HEK293 (cell line): ENCODE data around the gene NBDY.
"Not testable (repeated sequence)": the region's sequence is repeated elsewhere in the genome, so short reads cannot be mapped to it uniquely, and the experiment has no call there.

Source experiments
- YY1 ChIP-seq: fragments of 450-650 bp; formaldehyde crosslinking; IDR thresholded peaks from 2 replicates; pipeline ENCODE4 v1.5.1; 2018; ENCODE audit warnings: missing biosample characterization, missing genetic modification characterization
- ZBTB17 ChIP-seq: fragments of 450-650 bp; formaldehyde crosslinking; IDR thresholded peaks from 2 replicates; pipeline ENCODE4 v1.5.1; 2016; ENCODE audit warnings: missing biosample characterization, missing genetic modification characterization
- ZNF114 ChIP-seq: fragments of 450-650 bp; formaldehyde crosslinking; IDR thresholded peaks from 2 replicates; pipeline ENCODE4 v1.5.0; 2017; ENCODE audit warnings: missing biosample characterization, missing genetic modification characterization
- ZNF23 ChIP-seq: fragments of 450-650 bp; formaldehyde crosslinking; IDR thresholded peaks from 2 replicates; pipeline ENCODE4 v1.5.1; 2016; ENCODE audit warnings: missing biosample characterization, missing genetic modification characterization, borderline replicate concordance
- ZNF274 ChIP-seq, 2 experiments: fragments of 200-500 bp in 1 of 2; fragments of 450-650 bp in 1 of 2; sonication (Bioruptor generic) in 1 of 2; formaldehyde crosslinking in 1 of 2; IDR thresholded peaks; 2 replicates each; pipeline versions ENCODE4 v1.5.1 to v1.6.1; 2014 to 2016; ENCODE audit warnings: borderline replicate concordance in 1 of 2, inconsistent platforms in 1 of 2, low read length in 1 of 2, missing biosample characterization in 1 of 2, missing genetic modification characterization in 1 of 2
- ZNF548 ChIP-seq: fragments of 450-650 bp; formaldehyde crosslinking; IDR thresholded peaks from 2 replicates; pipeline ENCODE4 v1.5.1; 2016; ENCODE audit warnings: missing biosample characterization, missing genetic modification characterization
- TF ChIP-seq, protein P1 (sequence below): fragments of 450-650 bp; formaldehyde crosslinking; IDR thresholded peaks from 2 replicates; pipeline ENCODE4 v1.5.1; 2016; ENCODE audit warnings: missing biosample characterization, missing genetic modification characterization
- TF ChIP-seq, protein P2 (sequence below): IDR thresholded peaks from 2 replicates; pipeline ENCODE4 v1.6.1; 2011; ENCODE audit warnings: mild to moderate bottlenecking, low read depth, low read length, borderline replicate concordance
- TF ChIP-seq, protein P3 (sequence below): fragments of 450-650 bp; formaldehyde crosslinking; IDR thresholded peaks from 2 replicates; pipeline ENCODE4 v1.5.1; 2016; ENCODE audit warnings: missing biosample characterization, missing genetic modification characterization
- TF ChIP-seq, protein P4 (sequence below): fragments of 450-650 bp; formaldehyde crosslinking; IDR thresholded peaks from 2 replicates; pipeline ENCODE4 v1.5.1; 2016; ENCODE audit warnings: missing biosample characterization, missing genetic modification characterization
- TF ChIP-seq, protein P5 (sequence below): fragments of 450-650 bp; formaldehyde crosslinking; IDR thresholded peaks from 2 replicates; pipeline ENCODE4 v1.5.1; 2016; ENCODE audit warnings: missing biosample characterization, missing genetic modification characterization, low read depth
- TF ChIP-seq, protein P6 (sequence below): fragments of 450-650 bp; formaldehyde crosslinking; IDR thresholded peaks from 2 replicates; pipeline ENCODE4 v1.5.1; 2016; ENCODE audit warnings: missing biosample characterization, missing genetic modification characterization
- TF ChIP-seq, protein P7 (sequence below): fragments of 450-650 bp; formaldehyde crosslinking; IDR thresholded peaks from 2 replicates; pipeline ENCODE4 v1.5.1; 2016; ENCODE audit warnings: missing biosample characterization, missing genetic modification characterization

DNA sequence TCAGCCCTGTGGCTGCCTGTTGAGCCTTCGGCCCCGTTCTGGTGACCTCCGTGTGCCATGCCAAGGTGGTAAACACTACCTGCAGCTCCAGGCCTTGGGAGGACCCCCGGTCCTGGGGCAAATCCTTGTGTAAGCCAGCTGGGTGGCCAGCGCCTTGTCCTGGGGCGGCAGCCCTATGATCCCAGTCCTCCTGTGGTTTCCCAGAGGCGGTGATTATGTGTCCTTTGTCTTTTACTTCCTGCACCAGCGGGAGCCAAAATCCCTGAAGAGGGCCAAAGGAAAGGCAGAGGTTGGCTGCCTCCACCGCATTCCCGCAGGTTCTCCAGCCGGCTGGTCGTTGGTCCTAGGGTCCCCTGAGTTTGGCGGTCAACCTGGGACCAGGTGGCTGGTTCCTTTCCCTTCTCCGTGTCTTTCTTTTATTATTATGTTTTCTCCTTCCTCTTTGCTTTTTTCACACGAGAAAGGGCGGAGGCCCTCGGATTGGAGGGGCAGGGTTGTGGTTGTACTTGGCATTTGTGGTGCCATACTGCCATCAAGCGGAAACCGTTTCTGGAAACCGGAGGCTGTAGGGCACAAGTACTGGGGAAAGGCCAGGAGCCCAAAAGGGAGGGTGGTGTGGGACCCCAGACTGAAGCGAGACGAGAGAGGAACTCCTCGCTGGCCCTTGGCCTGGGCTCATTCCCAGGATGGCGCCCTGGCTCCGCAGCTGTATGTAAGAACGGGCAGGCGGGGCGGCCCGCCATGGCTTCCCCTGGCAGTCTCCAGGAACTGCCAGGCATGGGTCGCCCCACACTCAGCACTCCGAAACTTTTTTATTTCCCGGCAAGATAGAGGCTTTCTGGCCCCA lies 43.9 kb downstream of the NBDY start:
- TF ChIP-seq, protein P1, sequence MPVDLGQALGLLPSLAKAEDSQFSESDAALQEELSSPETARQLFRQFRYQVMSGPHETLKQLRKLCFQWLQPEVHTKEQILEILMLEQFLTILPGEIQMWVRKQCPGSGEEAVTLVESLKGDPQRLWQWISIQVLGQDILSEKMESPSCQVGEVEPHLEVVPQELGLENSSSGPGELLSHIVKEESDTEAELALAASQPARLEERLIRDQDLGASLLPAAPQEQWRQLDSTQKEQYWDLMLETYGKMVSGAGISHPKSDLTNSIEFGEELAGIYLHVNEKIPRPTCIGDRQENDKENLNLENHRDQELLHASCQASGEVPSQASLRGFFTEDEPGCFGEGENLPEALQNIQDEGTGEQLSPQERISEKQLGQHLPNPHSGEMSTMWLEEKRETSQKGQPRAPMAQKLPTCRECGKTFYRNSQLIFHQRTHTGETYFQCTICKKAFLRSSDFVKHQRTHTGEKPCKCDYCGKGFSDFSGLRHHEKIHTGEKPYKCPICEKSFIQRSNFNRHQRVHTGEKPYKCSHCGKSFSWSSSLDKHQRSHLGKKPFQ (tag by site-specific recombination) = not testable (repeated sequence)
- TF ChIP-seq, protein P2, sequence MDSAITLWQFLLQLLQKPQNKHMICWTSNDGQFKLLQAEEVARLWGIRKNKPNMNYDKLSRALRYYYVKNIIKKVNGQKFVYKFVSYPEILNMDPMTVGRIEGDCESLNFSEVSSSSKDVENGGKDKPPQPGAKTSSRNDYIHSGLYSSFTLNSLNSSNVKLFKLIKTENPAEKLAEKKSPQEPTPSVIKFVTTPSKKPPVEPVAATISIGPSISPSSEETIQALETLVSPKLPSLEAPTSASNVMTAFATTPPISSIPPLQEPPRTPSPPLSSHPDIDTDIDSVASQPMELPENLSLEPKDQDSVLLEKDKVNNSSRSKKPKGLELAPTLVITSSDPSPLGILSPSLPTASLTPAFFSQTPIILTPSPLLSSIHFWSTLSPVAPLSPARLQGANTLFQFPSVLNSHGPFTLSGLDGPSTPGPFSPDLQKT = not testable (repeated sequence)
- TF ChIP-seq, protein P3, sequence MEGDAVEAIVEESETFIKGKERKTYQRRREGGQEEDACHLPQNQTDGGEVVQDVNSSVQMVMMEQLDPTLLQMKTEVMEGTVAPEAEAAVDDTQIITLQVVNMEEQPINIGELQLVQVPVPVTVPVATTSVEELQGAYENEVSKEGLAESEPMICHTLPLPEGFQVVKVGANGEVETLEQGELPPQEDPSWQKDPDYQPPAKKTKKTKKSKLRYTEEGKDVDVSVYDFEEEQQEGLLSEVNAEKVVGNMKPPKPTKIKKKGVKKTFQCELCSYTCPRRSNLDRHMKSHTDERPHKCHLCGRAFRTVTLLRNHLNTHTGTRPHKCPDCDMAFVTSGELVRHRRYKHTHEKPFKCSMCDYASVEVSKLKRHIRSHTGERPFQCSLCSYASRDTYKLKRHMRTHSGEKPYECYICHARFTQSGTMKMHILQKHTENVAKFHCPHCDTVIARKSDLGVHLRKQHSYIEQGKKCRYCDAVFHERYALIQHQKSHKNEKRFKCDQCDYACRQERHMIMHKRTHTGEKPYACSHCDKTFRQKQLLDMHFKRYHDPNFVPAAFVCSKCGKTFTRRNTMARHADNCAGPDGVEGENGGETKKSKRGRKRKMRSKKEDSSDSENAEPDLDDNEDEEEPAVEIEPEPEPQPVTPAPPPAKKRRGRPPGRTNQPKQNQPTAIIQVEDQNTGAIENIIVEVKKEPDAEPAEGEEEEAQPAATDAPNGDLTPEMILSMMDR (tag by site-specific recombination) = not testable (repeated sequence)
- TF ChIP-seq ZNF548 (tag by site-specific recombination); ZBTB17; YY1 (tag by site-specific recombination); ZNF23 (tag by site-specific recombination); ZNF114; ZNF274 (IDR thresholded peaks at IDR 0.05; ENCODE audit: low read length); ZNF274 (tag by site-specific recombination; IDR thresholded peaks at IDR 0.05; ENCODE audit: borderline replicate concordance): not testable (repeated sequence)
- TF ChIP-seq, protein P4, sequence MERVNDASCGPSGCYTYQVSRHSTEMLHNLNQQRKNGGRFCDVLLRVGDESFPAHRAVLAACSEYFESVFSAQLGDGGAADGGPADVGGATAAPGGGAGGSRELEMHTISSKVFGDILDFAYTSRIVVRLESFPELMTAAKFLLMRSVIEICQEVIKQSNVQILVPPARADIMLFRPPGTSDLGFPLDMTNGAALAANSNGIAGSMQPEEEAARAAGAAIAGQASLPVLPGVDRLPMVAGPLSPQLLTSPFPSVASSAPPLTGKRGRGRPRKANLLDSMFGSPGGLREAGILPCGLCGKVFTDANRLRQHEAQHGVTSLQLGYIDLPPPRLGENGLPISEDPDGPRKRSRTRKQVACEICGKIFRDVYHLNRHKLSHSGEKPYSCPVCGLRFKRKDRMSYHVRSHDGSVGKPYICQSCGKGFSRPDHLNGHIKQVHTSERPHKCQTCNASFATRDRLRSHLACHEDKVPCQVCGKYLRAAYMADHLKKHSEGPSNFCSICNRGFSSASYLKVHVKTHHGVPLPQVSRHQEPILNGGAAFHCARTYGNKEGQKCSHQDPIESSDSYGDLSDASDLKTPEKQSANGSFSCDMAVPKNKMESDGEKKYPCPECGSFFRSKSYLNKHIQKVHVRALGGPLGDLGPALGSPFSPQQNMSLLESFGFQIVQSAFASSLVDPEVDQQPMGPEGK (tag by site-specific recombination) = not testable (repeated sequence)
- TF ChIP-seq, protein P5, sequence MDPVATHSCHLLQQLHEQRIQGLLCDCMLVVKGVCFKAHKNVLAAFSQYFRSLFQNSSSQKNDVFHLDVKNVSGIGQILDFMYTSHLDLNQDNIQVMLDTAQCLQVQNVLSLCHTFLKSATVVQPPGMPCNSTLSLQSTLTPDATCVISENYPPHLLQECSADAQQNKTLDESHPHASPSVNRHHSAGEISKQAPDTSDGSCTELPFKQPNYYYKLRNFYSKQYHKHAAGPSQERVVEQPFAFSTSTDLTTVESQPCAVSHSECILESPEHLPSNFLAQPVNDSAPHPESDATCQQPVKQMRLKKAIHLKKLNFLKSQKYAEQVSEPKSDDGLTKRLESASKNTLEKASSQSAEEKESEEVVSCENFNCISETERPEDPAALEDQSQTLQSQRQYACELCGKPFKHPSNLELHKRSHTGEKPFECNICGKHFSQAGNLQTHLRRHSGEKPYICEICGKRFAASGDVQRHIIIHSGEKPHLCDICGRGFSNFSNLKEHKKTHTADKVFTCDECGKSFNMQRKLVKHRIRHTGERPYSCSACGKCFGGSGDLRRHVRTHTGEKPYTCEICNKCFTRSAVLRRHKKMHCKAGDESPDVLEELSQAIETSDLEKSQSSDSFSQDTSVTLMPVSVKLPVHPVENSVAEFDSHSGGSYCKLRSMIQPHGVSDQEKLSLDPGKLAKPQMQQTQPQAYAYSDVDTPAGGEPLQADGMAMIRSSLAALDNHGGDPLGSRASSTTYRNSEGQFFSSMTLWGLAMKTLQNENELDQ = not testable (repeated sequence)
- TF ChIP-seq, protein P6, sequence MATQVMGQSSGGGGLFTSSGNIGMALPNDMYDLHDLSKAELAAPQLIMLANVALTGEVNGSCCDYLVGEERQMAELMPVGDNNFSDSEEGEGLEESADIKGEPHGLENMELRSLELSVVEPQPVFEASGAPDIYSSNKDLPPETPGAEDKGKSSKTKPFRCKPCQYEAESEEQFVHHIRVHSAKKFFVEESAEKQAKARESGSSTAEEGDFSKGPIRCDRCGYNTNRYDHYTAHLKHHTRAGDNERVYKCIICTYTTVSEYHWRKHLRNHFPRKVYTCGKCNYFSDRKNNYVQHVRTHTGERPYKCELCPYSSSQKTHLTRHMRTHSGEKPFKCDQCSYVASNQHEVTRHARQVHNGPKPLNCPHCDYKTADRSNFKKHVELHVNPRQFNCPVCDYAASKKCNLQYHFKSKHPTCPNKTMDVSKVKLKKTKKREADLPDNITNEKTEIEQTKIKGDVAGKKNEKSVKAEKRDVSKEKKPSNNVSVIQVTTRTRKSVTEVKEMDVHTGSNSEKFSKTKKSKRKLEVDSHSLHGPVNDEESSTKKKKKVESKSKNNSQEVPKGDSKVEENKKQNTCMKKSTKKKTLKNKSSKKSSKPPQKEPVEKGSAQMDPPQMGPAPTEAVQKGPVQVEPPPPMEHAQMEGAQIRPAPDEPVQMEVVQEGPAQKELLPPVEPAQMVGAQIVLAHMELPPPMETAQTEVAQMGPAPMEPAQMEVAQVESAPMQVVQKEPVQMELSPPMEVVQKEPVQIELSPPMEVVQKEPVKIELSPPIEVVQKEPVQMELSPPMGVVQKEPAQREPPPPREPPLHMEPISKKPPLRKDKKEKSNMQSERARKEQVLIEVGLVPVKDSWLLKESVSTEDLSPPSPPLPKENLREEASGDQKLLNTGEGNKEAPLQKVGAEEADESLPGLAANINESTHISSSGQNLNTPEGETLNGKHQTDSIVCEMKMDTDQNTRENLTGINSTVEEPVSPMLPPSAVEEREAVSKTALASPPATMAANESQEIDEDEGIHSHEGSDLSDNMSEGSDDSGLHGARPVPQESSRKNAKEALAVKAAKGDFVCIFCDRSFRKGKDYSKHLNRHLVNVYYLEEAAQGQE (tag by site-specific recombination) = not testable (repeated sequence)
- TF ChIP-seq, protein P7, sequence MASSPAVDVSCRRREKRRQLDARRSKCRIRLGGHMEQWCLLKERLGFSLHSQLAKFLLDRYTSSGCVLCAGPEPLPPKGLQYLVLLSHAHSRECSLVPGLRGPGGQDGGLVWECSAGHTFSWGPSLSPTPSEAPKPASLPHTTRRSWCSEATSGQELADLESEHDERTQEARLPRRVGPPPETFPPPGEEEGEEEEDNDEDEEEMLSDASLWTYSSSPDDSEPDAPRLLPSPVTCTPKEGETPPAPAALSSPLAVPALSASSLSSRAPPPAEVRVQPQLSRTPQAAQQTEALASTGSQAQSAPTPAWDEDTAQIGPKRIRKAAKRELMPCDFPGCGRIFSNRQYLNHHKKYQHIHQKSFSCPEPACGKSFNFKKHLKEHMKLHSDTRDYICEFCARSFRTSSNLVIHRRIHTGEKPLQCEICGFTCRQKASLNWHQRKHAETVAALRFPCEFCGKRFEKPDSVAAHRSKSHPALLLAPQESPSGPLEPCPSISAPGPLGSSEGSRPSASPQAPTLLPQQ (tag by site-specific recombination) = not testable (repeated sequence)
